Right lobe of liver (tissue), 6 donors: Measurements from ENCODE around the gene CD2BP2. TPM values are rescaled to one million over a fixed set of nuclear protein-coding genes. Genes with fewer than 3 reads are reported as not detected.
"Not testable (repeated sequence)": the region's sequence is repeated elsewhere in the genome, so short reads cannot be mapped to it uniquely, and the experiment has no call there.

Experiments used
- ATAC-seq, 4 donors: fragments of 200-7000 bp; cut with Tn5 transposase; one replicate each; pipeline ENCODE4 v1.9.1; 2020; ENCODE audit warnings: mild to moderate bottlenecking in 4 of 4, moderate library complexity in 4 of 4
- DNase-seq, 3 donors: peaks; one replicate each; pipeline ENCODE4 v3.0.0-alpha.2; 2020
- H3K27ac ChIP-seq, 3 donors: fragments of 200-600 bp; one replicate each; pipeline ENCODE4 v1.8.0; 2022
- H3K27me3 ChIP-seq, 2 donors: fragments of 200-600 bp; one replicate each; pipeline ENCODE4 v1.8.0; 2022
- H3K36me3 ChIP-seq, 4 donors: fragments of 200-600 bp; sonication (generic) in 1 of 4; one replicate each; pipeline versions ENCODE4 v1.5.1 to v1.8.0; 2017 to 2022; ENCODE audit warnings: control low read depth in 1 of 4
- H3K4me1 ChIP-seq, 4 donors: fragments of 200-600 bp; sonication (generic) in 1 of 4; one replicate each; pipeline versions ENCODE4 v1.5.1 to v1.8.0; 2017 to 2022; ENCODE audit warnings: control low read depth in 1 of 4
- H3K4me3 ChIP-seq, 3 donors: fragments of 200-600 bp; one replicate each; pipeline ENCODE4 v1.8.0; 2022
- H3K9me3 ChIP-seq, 4 donors: fragments of 200-600 bp; sonication (generic) in 1 of 4; one replicate each; pipeline versions ENCODE4 v1.5.1 to v1.8.0; 2017 to 2022; ENCODE audit warnings: control low read depth in 1 of 4
- CTCF ChIP-seq, 4 donors: fragments of 200-600 bp in 3 of 4; fragments of 450-650 bp in 1 of 4; IDR thresholded peaks; one replicate each; pipeline versions ENCODE4 v1.5.1 to v1.8.0; 2016 to 2022; ENCODE audit warnings: antibody characterized with exemption in 4 of 4, mild to moderate bottlenecking in 2 of 4
- POLR2A ChIP-seq: fragments of 450-650 bp; IDR thresholded peaks from one replicate; pipeline ENCODE4 v1.6.1; 2017; ENCODE audit warnings: antibody characterized with exemption, mild to moderate bottlenecking
- WGBS: methylation state at CpG from one replicate; pipeline ENCODE4 v1.1.6; 2018; ENCODE audit warnings: low coverage, low lambda C conversion rate; ENCODE audit not compliant: insufficient coverage; ENCODE audit errors: missing lambda C conversion rate; 5-methylcytosine and 5-hydroxymethylcytosine counted together
- intact Hi-C, 2 donors: fragments of 100-400 bp; cut with DNase I; formaldehyde crosslinking; loops; one replicate each; pipeline versions ENCODE4 v1.11.2 to v1.14.1; 2022
- total RNA-seq, 6 experiments: library from RNA; depleted of rRNA in 2 of 6; stranded (reverse); fragments of >200 nt in 2 of 6; fragmentation: NEBNext Ultra II Directional in 3 of 6; extraction: Animal tissue kit (Norgen Biotek cat#: 25700) in 3 of 6; gene quantifications; one replicate each; pipeline versions ENCODE4 v1.1.0 to v1.2.4, GENCODE V29; 2016 to 2023
- donor health status: DM: no; HTN: yes; CAD: no.
- donor health status: DM: no; HTN: no; CAD: no.
- donor health status: DM: no; HTN: no; CAD: no.
- donor health status: DM: no; HTN: yes; CAD: no.
- donor health status: DM: no; HTN: yes; CAD: no.

The CD2BP2 gene
- total RNA-seq, 6 experiments from 2014 or later = 14.8 to 23.8 (median 18.2) TPM

GRCh38 chr16:30398661-30399434 lies 43.7 kb upstream of the CD2BP2 start:
- no peak overlapping the region for H3K4me3 ChIP-seq
- peaks cover 0 to 37% (median 8%) of the 10 kb centered on the region in 4 donors for H3K4me1 ChIP-seq
- no peaks in the 10 kb centered on the region for H3K9me3 ChIP-seq
- intact Hi-C loops = no loop called here
- WGBS = 85% methylated on average over 6 of the region's 23 CpGs
- DNase-seq (no peak), ATAC-seq (no peak)
- H3K27me3 ChIP-seq = no peaks in the 10 kb centered on the region
- TF ChIP-seq CTCF (IDR thresholded peaks at IDR 0.05) (no peak), POLR2A (no peak)
- H3K27ac ChIP-seq = no peak overlapping the region
- H3K36me3 ChIP-seq = peaks cover 0 to 4% (median 0%) of the 10 kb centered on the region in 4 donors

- no peak for TF ChIP-seq CTCF (IDR thresholded peaks at IDR 0.05)
- TF ChIP-seq POLR2A = no peak
- no peaks in the 10 kb centered on the region for H3K27me3 ChIP-seq
- peaks cover 0 to 4% (median 0%) of the 10 kb centered on the region in 4 donors for H3K36me3 ChIP-seq
- H3K4me1 ChIP-seq = peaks cover 0 to 37% (median 8%) of the 10 kb centered on the region in 4 donors
- H3K9me3 ChIP-seq = no peaks in the 10 kb centered on the region
- intact Hi-C loops = no loop called here
- ATAC-seq (no peak), DNase-seq (no peak)
- H3K4me3 ChIP-seq = no peak overlapping the region
- H3K27ac ChIP-seq = no peak overlapping the region
- 88% methylated on average over 3 of the region's 42 CpGs for WGBS
These were observed 42.9 kb upstream of the CD2BP2 start for GRCh38 chr16:30397776-30398660.

GRCh38 chr16:30397056-30397455 lies 41.9 kb upstream of the CD2BP2 start:
- no peaks in the 10 kb centered on the region for H3K27me3 ChIP-seq
- ATAC-seq (no peak), DNase-seq (no peak)
- peaks cover 0 to 4% (median 0%) of the 10 kb centered on the region in 4 donors for H3K36me3 ChIP-seq
- H3K4me3 ChIP-seq = no peak overlapping the region
- intact Hi-C loops = no loop called here
- no peak overlapping the region for H3K27ac ChIP-seq
- H3K9me3 ChIP-seq = no peaks in the 10 kb centered on the region
- no peak for TF ChIP-seq CTCF (IDR thresholded peaks at IDR 0.05)
- no peak for TF ChIP-seq POLR2A
- peaks cover 0 to 33% (median 6%) of the 10 kb centered on the region in 4 donors for H3K4me1 ChIP-seq
- WGBS = 83% methylated on average over 2 of the region's 4 CpGs

GRCh38 chr16:30396627-30397026 lies 41.5 kb upstream of the CD2BP2 start:
- DNase-seq, H3K36me3 ChIP-seq, H3K4me3 ChIP-seq, H3K9me3 ChIP-seq, intact Hi-C loops, ATAC-seq, H3K27me3 ChIP-seq: not testable (repeated sequence)
- Histone ChIP-seq H3K4me1 (peaks cover 0 to 29% (median 4%) of the 10 kb centered on the region in 4 donors), H3K27ac (peak overlapping the region in 1 of 3 donors; percentile 59)
- WGBS = 59% methylated on average over 4 of the region's 4 CpGs
